Measurements from ENCODE around the gene MRPL33.

MRPL33 gene

GRCh38 chr2:27779417-27780055 lies 8.0 kb downstream of the MRPL33 start:
- DNase-seq: no peak

- DNase-seq: no peak
Observed at GRCh38 chr2:27781496-27781895, 10.0 kb downstream of the MRPL33 start.

GRCh38 chr2:27782701-27783100 lies 11.2 kb downstream of the MRPL33 start:
- no peak for DNase-seq

- DNase-seq: no peak
Observed at GRCh38 chr2:27790796-27791195, 19.3 kb downstream of the MRPL33 start.

- no peak for DNase-seq
Observed at GRCh38 chr2:27792759-27793158, 21.2 kb downstream of the MRPL33 start.

- no peak for DNase-seq
Observed at GRCh38 chr2:27795093-27795834, 23.7 kb downstream of the MRPL33 start.

GRCh38 chr2:27795868-27796277 lies 24.4 kb downstream of the MRPL33 start:
- DNase-seq: no peak

- DNase-seq: no peak
Observed at GRCh38 chr2:27796791-27797765, 25.6 kb downstream of the MRPL33 start.

- no peak for DNase-seq
Observed at GRCh38 chr2:27797841-27798240, 26.3 kb downstream of the MRPL33 start.

- DNase-seq: no peak
Observed at GRCh38 chr2:27798486-27798885, 27.0 kb downstream of the MRPL33 start.

GRCh38 chr2:27798948-27799645 lies 27.6 kb downstream of the MRPL33 start:
- DNase-seq: no peak

- no peak for DNase-seq
Observed at GRCh38 chr2:27799646-27800010, 28.1 kb downstream of the MRPL33 start.

GRCh38 chr2:27800856-27801255 lies 29.3 kb downstream of the MRPL33 start:
- DNase-seq: no peak

- DNase-seq: no peak
Observed at GRCh38 chr2:27802547-27802946, 31.0 kb downstream of the MRPL33 start.

- DNase-seq: no peak
Observed at GRCh38 chr2:27803046-27803445, 31.5 kb downstream of the MRPL33 start.

GRCh38 chr2:27804146-27804545 lies 32.6 kb downstream of the MRPL33 start:
- DNase-seq: no peak

GRCh38 chr2:27805180-27805579 lies 33.7 kb downstream of the MRPL33 start:
- no peak for DNase-seq

- DNase-seq: no peak
Observed at GRCh38 chr2:27806311-27807059, 35.0 kb downstream of the MRPL33 start.

GRCh38 chr2:27807476-27807875 lies 36.0 kb downstream of the MRPL33 start:
- no peak for DNase-seq

GRCh38 chr2:27808418-27808817 lies 36.9 kb downstream of the MRPL33 start:
- DNase-seq: no peak

- DNase-seq: no peak
Observed at GRCh38 chr2:27808984-27809383, 37.5 kb downstream of the MRPL33 start.

GRCh38 chr2:27809761-27810241 lies 38.3 kb downstream of the MRPL33 start:
- no peak for DNase-seq

Data from activated CD4-positive, CD25-positive, alpha-beta regulatory T cell (primary cell).